Activated T-helper 2 cell treated with anti-CD3 and anti-CD28 coated beads, Interferon-gamma antibody, Interleukin-2, Interleukin-4, amounts not matched to agents 10 μg/mL and 5 μg/mL and 100 μg/mL, durations not matched to agents 14 hours and 24 hours and 36 hours (primary cell): ENCODE results near the gene MOGAT3. TPM values are rescaled to one million over a fixed set of nuclear protein-coding genes. Genes with fewer than 3 reads are reported as not detected.

Experiments
- DNase-seq: peaks from one replicate; pipeline ENCODE4 v3.0.0; 2021; ENCODE audit warnings: low spot score
- H3K27ac Mint-ChIP-seq: one replicate; pipeline ENCODE4 v1.8.0; 2021; ENCODE audit warnings: mixed read lengths
- H3K27me3 Mint-ChIP-seq: one replicate; pipeline ENCODE4 v1.8.0; 2021; ENCODE audit warnings: low read depth, mixed read lengths
- H3K36me3 Mint-ChIP-seq: one replicate; pipeline ENCODE4 v1.8.0; 2021; ENCODE audit warnings: low read depth, mixed read lengths
- H3K4me1 Mint-ChIP-seq: one replicate; pipeline ENCODE4 v1.8.0; 2021; ENCODE audit warnings: low read depth, mixed read lengths
- H3K4me3 Mint-ChIP-seq: one replicate; pipeline ENCODE4 v1.8.0; 2021; ENCODE audit warnings: low read depth, mild to moderate bottlenecking, moderate library complexity, mixed read lengths
- H3K9me3 Mint-ChIP-seq: one replicate; pipeline ENCODE4 v1.8.0; 2021; ENCODE audit warnings: mixed read lengths
- intact Hi-C: fragments of 100-400 bp; cut with micrococcal nuclease; formaldehyde crosslinking; loops from one replicate; pipeline ENCODE4 v1.15.1; 2023
- total RNA-seq: library from RNA; stranded (reverse); gene quantifications from 2 replicates; pipeline ENCODE4 v1.2.3, GENCODE V29; 2022

Gene MOGAT3
- not detected in 2 replicates for total RNA-seq

- no peaks in the 10 kb centered on the region for H3K9me3 Mint-ChIP-seq
- peaks cover 9% of the 10 kb centered on the region for H3K4me1 Mint-ChIP-seq
Observed at GRCh38 chr7:101200862-101201599, at the start of gene MOGAT3. Gene MOGAT3 (minus strand): TSS chr7:101201036. CDS start chr7:101200854, 182 bp downstream.

GRCh38 chr7:101250324-101250723 lies 49.5 kb upstream of the MOGAT3 start:
- Mint-ChIP-seq H3K27ac (peak overlapping the region; percentile 1), H3K27me3 (no peaks in the 10 kb centered on the region), H3K36me3 (peaks cover 35% of the 10 kb centered on the region), H3K4me3 (peak overlapping the region; percentile 99), H3K9me3 (no peaks in the 10 kb centered on the region), H3K4me1 (peaks cover 25% of the 10 kb centered on the region)
- no peak for DNase-seq
- intact Hi-C loops: loop anchor here (5.0 kb wide), 1 partner anchor 1853 kb away; no protein-coding TSS in a partner anchor

More at GRCh38 chr7:101200862-101201599, at the start of gene MOGAT3:
- H3K4me3 Mint-ChIP-seq: no peak within 1 kb of the TSS
- H3K27ac Mint-ChIP-seq: no peak within 1 kb of the TSS
- DNase-seq: no peak
- peaks cover 31% of the 10 kb centered on the region for H3K27me3 Mint-ChIP-seq
- peaks cover 4% of the 10 kb centered on the region for H3K36me3 Mint-ChIP-seq
- intact Hi-C loops: no loop called here

- Mint-ChIP-seq H3K4me1 (peaks cover 35% of the 10 kb centered on the region), H3K4me3 (no peak overlapping the region), H3K27ac (no peak overlapping the region), H3K27me3 (no peaks in the 10 kb centered on the region), H3K9me3 (no peaks in the 10 kb centered on the region), H3K36me3 (peaks cover 44% of the 10 kb centered on the region)
- intact Hi-C loops: loop anchor here (10.0 kb wide), 2 partner anchors 83 to 643 kb away; partner anchors contain the start of genes PCOLCE and VGF
- no peak for DNase-seq
Observed at GRCh38 chr7:101248276-101248675, 47.4 kb upstream of the MOGAT3 start.

- H3K27me3 Mint-ChIP-seq: no peaks in the 10 kb centered on the region
- H3K9me3 Mint-ChIP-seq: no peaks in the 10 kb centered on the region
- peaks cover 21% of the 10 kb centered on the region for H3K4me1 Mint-ChIP-seq
- peaks cover 36% of the 10 kb centered on the region for H3K36me3 Mint-ChIP-seq
- intact Hi-C loops: loop anchor here (2.0 to 10.0 kb wide), 3 partner anchors 80 to 640 kb away; partner anchors contain the start of genes PCOLCE and VGF
- H3K4me3 Mint-ChIP-seq: peak overlapping the region; percentile 92
- H3K27ac Mint-ChIP-seq: peak overlapping the region; percentile 94
- DNase-seq: no peak
Observed at GRCh38 chr7:101245147-101245668, 44.4 kb upstream of the MOGAT3 start.

- Mint-ChIP-seq H3K36me3 (peaks cover 36% of the 10 kb centered on the region), H3K4me3 (peak within 1 kb of the TSS; percentile 92), H3K4me1 (peaks cover 18% of the 10 kb centered on the region), H3K9me3 (no peaks in the 10 kb centered on the region), H3K27ac (peak within 1 kb of the TSS; percentile 94), H3K27me3 (no peaks in the 10 kb centered on the region)
- intact Hi-C loops: loop anchor here (1.0 to 10.0 kb wide), 6 partner anchors 8 to 1772 kb away; partner anchors contain the start of genes PCOLCE, VGF, ZNF789 and ZNHIT1
- peak; percentile 91 for DNase-seq
Observed at GRCh38 chr7:101244375-101245146, 43.7 kb upstream of the MOGAT3 start, which contains the start of gene FIS1. Gene FIS1 (minus strand): TSS chr7:101245081. CDS start chr7:101245004, 77 bp downstream.

GRCh38 chr7:101243646-101244374 lies 43.0 kb upstream of the MOGAT3 start:
- H3K9me3 Mint-ChIP-seq: no peaks in the 10 kb centered on the region
- peaks cover 36% of the 10 kb centered on the region for H3K36me3 Mint-ChIP-seq
- peaks cover 18% of the 10 kb centered on the region for H3K4me1 Mint-ChIP-seq
- H3K27me3 Mint-ChIP-seq: no peaks in the 10 kb centered on the region
- H3K4me3 Mint-ChIP-seq: peak overlapping the region; percentile 92
- DNase-seq: no peak
- peak overlapping the region; percentile 94 for H3K27ac Mint-ChIP-seq
- intact Hi-C loops: loop anchor here (1.0 to 10.0 kb wide), 6 partner anchors 8 to 1772 kb away; partner anchors contain the start of genes PCOLCE, VGF, ZNF789 and ZNHIT1

- H3K27ac Mint-ChIP-seq: no peak overlapping the region
- no peaks in the 10 kb centered on the region for H3K9me3 Mint-ChIP-seq
- no peak for DNase-seq
- H3K4me3 Mint-ChIP-seq: no peak overlapping the region
- peaks cover 14% of the 10 kb centered on the region for H3K4me1 Mint-ChIP-seq
- intact Hi-C loops: loop anchor here (5.0 to 10.0 kb wide), 3 partner anchors 77 to 1769 kb away; partner anchors contain the start of genes PCOLCE, VGF and ZNF789
- H3K27me3 Mint-ChIP-seq: no peaks in the 10 kb centered on the region
- peaks cover 29% of the 10 kb centered on the region for H3K36me3 Mint-ChIP-seq
Observed at GRCh38 chr7:101241443-101242349, 40.9 kb upstream of the MOGAT3 start.

GRCh38 chr7:101241015-101241363 lies 40.2 kb upstream of the MOGAT3 start:
- H3K36me3 Mint-ChIP-seq: peaks cover 28% of the 10 kb centered on the region
- intact Hi-C loops: loop anchor here (5.0 to 10.0 kb wide), 3 partner anchors 76 to 1769 kb away; partner anchors contain the start of genes PCOLCE, VGF and ZNF789
- no peak overlapping the region for H3K4me3 Mint-ChIP-seq
- peaks cover 14% of the 10 kb centered on the region for H3K4me1 Mint-ChIP-seq
- DNase-seq: no peak
- no peak overlapping the region for H3K27ac Mint-ChIP-seq
- no peaks in the 10 kb centered on the region for H3K27me3 Mint-ChIP-seq
- no peaks in the 10 kb centered on the region for H3K9me3 Mint-ChIP-seq

- Mint-ChIP-seq H3K27ac (no peak overlapping the region), H3K4me3 (no peak overlapping the region), H3K4me1 (peaks cover 10% of the 10 kb centered on the region), H3K36me3 (peaks cover 23% of the 10 kb centered on the region), H3K27me3 (no peaks in the 10 kb centered on the region), H3K9me3 (no peaks in the 10 kb centered on the region)
- DNase-seq: no peak
- intact Hi-C loops: loop anchor here (5.0 to 10.0 kb wide), 3 partner anchors 76 to 1768 kb away; partner anchors contain the start of genes PCOLCE, VGF and ZNF789
Observed at GRCh38 chr7:101240226-101241014, 39.6 kb upstream of the MOGAT3 start.

GRCh38 chr7:101239951-101240220 lies 39.0 kb upstream of the MOGAT3 start:
- H3K27ac Mint-ChIP-seq: no peak overlapping the region
- no peak for DNase-seq
- no peaks in the 10 kb centered on the region for H3K27me3 Mint-ChIP-seq
- intact Hi-C loops: loop anchor here (5.0 to 10.0 kb wide), 3 partner anchors 75 to 1768 kb away; partner anchors contain the start of genes PCOLCE, VGF and ZNF789
- no peak overlapping the region for H3K4me3 Mint-ChIP-seq
- H3K9me3 Mint-ChIP-seq: no peaks in the 10 kb centered on the region
- H3K4me1 Mint-ChIP-seq: peaks cover 6% of the 10 kb centered on the region
- H3K36me3 Mint-ChIP-seq: peaks cover 18% of the 10 kb centered on the region
